Subcutaneous adipose tissue (tissue), 4 donors: ENCODE results near the gene CDA. TPM values are rescaled to one million over a fixed set of nuclear protein-coding genes. Genes with fewer than 3 reads are reported as not detected.

Source experiments
- total RNA-seq, 4 donors: library from RNA; depleted of rRNA; stranded (reverse); fragments of >200 nt; gene quantifications; one replicate each; pipeline ENCODE4 v1.1.0, GENCODE V29; 2016
- TF ChIP-seq, protein P1 (sequence below): fragments of 450-650 bp; IDR thresholded peaks from one replicate; pipeline ENCODE4 v1.5.1; 2016; ENCODE audit warnings: low read depth, mild to moderate bottlenecking, control low read depth, antibody characterized with exemption, moderate library complexity

Gene CDA
- total RNA-seq, 4 donors from 2014 or later: 0.68 to 4.9 (median 2.4) TPM; not detected in 1

- TF ChIP-seq, protein P1, sequence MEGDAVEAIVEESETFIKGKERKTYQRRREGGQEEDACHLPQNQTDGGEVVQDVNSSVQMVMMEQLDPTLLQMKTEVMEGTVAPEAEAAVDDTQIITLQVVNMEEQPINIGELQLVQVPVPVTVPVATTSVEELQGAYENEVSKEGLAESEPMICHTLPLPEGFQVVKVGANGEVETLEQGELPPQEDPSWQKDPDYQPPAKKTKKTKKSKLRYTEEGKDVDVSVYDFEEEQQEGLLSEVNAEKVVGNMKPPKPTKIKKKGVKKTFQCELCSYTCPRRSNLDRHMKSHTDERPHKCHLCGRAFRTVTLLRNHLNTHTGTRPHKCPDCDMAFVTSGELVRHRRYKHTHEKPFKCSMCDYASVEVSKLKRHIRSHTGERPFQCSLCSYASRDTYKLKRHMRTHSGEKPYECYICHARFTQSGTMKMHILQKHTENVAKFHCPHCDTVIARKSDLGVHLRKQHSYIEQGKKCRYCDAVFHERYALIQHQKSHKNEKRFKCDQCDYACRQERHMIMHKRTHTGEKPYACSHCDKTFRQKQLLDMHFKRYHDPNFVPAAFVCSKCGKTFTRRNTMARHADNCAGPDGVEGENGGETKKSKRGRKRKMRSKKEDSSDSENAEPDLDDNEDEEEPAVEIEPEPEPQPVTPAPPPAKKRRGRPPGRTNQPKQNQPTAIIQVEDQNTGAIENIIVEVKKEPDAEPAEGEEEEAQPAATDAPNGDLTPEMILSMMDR: no peak
These were observed 14.0 kb upstream of the CDA start for GRCh38 chr1:20574686-20575540.

DNA sequence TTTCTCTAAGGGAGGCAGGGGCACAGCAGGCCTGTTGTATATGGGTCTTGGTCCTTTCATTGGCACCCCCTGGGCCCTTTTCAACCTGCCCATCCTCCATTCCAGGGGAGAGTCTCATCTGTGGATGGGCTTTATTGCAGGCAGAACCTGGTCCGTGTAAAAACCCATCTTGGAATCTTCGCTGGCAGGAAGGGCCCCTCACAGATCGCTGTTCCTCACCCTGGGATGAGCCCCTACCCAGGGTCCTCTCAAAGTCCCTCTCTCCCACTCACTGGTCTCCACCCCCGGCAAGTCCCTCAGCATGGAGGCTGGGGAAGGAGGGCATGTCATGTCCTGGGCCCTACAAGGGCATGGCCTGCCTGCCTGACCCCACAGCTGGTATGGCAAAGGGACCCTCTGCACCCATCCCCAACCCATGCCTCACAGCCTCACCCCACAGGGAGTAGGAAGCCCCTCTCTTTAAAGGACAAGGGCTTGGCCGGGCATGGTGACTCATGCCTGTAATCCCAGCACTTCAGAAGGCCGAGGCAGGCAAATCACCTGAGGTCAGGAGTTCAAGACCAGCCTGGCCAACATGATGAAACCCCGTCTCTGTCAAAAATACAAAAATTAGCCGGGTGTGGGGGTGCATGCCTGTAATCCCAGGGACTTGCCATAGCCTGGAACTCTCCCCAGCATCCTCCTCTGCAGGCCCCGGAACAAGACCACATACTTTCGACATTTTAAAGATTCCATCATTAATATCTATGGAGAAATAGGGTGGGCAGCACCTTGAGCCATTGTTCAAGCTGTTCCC, 13.2 kb upstream of the CDA start:
- TF ChIP-seq, protein P1: no peak

GRCh38 chr1:20578062-20578461, 10.8 kb upstream of the CDA start:
- TF ChIP-seq, protein P1: no peak

DNA sequence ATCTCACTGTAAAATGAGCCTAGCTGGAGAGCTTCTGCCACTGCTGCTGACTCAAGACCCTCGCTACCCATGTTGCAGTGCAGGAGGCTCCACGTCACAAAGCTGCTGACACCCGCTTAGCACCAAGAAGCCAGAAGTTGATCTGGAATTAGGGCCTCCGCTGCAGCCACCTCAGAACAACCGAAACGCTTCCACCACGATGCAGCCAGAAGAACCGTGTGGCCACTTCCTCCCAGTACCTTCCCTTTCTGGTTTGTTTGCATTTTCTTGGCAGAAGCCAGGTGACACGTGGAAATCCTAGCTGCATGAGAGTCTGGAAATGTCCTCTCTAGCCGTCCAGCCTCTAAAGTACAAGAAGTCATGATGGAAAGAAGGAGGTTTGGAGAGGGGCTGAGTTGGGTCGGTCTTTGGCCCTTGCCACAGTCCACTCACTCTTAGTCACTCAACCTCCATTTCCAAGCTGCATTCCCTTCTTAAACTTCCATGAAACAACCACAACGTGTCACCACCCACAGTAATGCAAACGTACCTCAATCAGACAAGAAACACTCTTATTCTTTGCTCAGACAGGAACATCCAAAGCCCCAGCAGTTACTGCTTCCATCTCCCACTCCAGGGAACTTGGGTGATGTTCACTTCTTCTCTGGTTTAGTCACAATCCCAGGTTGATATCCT, 10.0 kb upstream of the CDA start:
- TF ChIP-seq, protein P1: no peak

- TF ChIP-seq, protein P1: no peak
These were observed 4.0 kb upstream of the CDA start for GRCh38 chr1:20584890-20585289.

- TF ChIP-seq, protein P1: no peak
These were observed 1.8 kb upstream of the CDA start for GRCh38 chr1:20586953-20587660.
